Muscle of leg (tissue), 11 donors: ENCODE results near the gene LRRC8D. TPM values are rescaled to one million over a fixed set of nuclear protein-coding genes. Genes with fewer than 3 reads are reported as not detected.
A peak's percentile ranks its signal among the peaks of the same experiment; 100 is the strongest.

ENCODE experiments used
- DNase-seq: peaks from one replicate; pipeline ENCODE4 v3.0.0; 2013
- H3K27ac ChIP-seq: one replicate; pipeline ENCODE4 v1.5.1; 2013; ENCODE audit warnings: mild to moderate bottlenecking, low read length, control low read depth
- H3K27me3 ChIP-seq: one replicate; pipeline ENCODE4 v1.6.1; 2013; ENCODE audit warnings: low read length; ENCODE audit not compliant: control insufficient read depth, insufficient read depth
- H3K36me3 ChIP-seq: one replicate; pipeline ENCODE4 v1.6.1; 2013; ENCODE audit warnings: low read length; ENCODE audit not compliant: control insufficient read depth, insufficient read depth
- H3K4me1 ChIP-seq: one replicate; pipeline ENCODE4 v1.6.1; 2013; ENCODE audit warnings: low read length; ENCODE audit not compliant: control insufficient read depth, insufficient read depth
- H3K4me3 ChIP-seq: one replicate; pipeline ENCODE4 v1.5.1; 2013; ENCODE audit warnings: low read length, control low read depth
- H3K9me3 ChIP-seq: replicated peaks from 2 replicates; pipeline ENCODE4 v1.6.1; 2013; ENCODE audit warnings: low read depth, low read length; ENCODE audit not compliant: control insufficient read depth
- WGBS: methylation state at CpG from one replicate; pipeline ENCODE4 v1.1.5; 2013; ENCODE audit warnings: missing lambda C conversion rate; ENCODE audit not compliant: insufficient coverage; 5-methylcytosine and 5-hydroxymethylcytosine counted together
- polyA plus RNA-seq, 8 donors: library from polyadenylated mRNA; unstranded; fragments of 120-200 nt; gene quantifications; one replicate each; pipeline versions ENCODE4 v1.2.1 to v1.2.3, GENCODE V29; 2013; ENCODE audit warnings: inconsistent platforms in 1 of 8, low replicate concordance in 1 of 8; ENCODE audit not compliant: insufficient read length in 8 of 8, insufficient read depth in 1 of 8
- total RNA-seq: library from RNA; stranded (reverse); fragments of 120-200 nt; gene quantifications from one replicate; pipeline ENCODE4 v1.2.4, GENCODE V29; 2013

The LRRC8D gene
- total and polyA plus RNA-seq, 9 donors, result 6.2 to 10.5 (median 7.6) TPM

- WGBS, result no CpG with 5 or more reads among the region's 4 CpGs
- Histone ChIP-seq H3K27me3 (peaks cover 4% of the 10 kb centered on the region), H3K9me3 (no peaks in the 10 kb centered on the region), H3K27ac (no peak overlapping the region), H3K36me3 (no peaks in the 10 kb centered on the region), H3K4me1 (no peaks in the 10 kb centered on the region), H3K4me3 (no peak overlapping the region)
- peak; percentile 90 for DNase-seq
Measured at GRCh38 chr1:89804642-89805237, 16.1 kb upstream of the LRRC8D start.

- no CpG with 5 or more reads among the region's 3 CpGs for WGBS
Measured at GRCh38 chr1:89806616-89807015, 14.2 kb upstream of the LRRC8D start.

GRCh38 chr1:89807503-89807902, 13.3 kb upstream of the LRRC8D start:
- Histone ChIP-seq H3K36me3 (no peaks in the 10 kb centered on the region), H3K4me1 (no peaks in the 10 kb centered on the region), H3K4me3 (no peak overlapping the region), H3K27me3 (peaks cover 6% of the 10 kb centered on the region), H3K27ac (no peak overlapping the region), H3K9me3 (no peaks in the 10 kb centered on the region)
- WGBS, result no CpG with 5 or more reads among the region's 2 CpGs
- no peak for DNase-seq

More at GRCh38 chr1:89806616-89807015, 14.2 kb upstream of the LRRC8D start:
- H3K36me3 ChIP-seq, result no peaks in the 10 kb centered on the region
- DNase-seq, result no peak
- no peaks in the 10 kb centered on the region for H3K9me3 ChIP-seq
- H3K27ac ChIP-seq, result no peak overlapping the region
- peaks cover 4% of the 10 kb centered on the region for H3K27me3 ChIP-seq
- H3K4me1 ChIP-seq, result no peaks in the 10 kb centered on the region
- no peak overlapping the region for H3K4me3 ChIP-seq

GRCh38 chr1:89807983-89808382, 12.8 kb upstream of the LRRC8D start:
- WGBS, result no CpG with 5 or more reads among the region's 1 CpG
- H3K36me3 ChIP-seq, result no peaks in the 10 kb centered on the region
- H3K9me3 ChIP-seq, result no peaks in the 10 kb centered on the region
- no peak for DNase-seq
- H3K4me3 ChIP-seq, result no peak overlapping the region
- no peaks in the 10 kb centered on the region for H3K4me1 ChIP-seq
- no peak overlapping the region for H3K27ac ChIP-seq
- H3K27me3 ChIP-seq, result peaks cover 8% of the 10 kb centered on the region

- 80% methylated on average over 1 of the region's 5 CpGs for WGBS
- Histone ChIP-seq H3K27ac (no peak overlapping the region), H3K4me1 (no peaks in the 10 kb centered on the region), H3K9me3 (no peaks in the 10 kb centered on the region), H3K36me3 (no peaks in the 10 kb centered on the region), H3K4me3 (no peak overlapping the region), H3K27me3 (peaks cover 8% of the 10 kb centered on the region)
- no peak for DNase-seq
Measured at GRCh38 chr1:89808441-89809117, 12.3 kb upstream of the LRRC8D start.

GRCh38 chr1:89809556-89809955, 11.3 kb upstream of the LRRC8D start:
- Histone ChIP-seq H3K4me1 (no peaks in the 10 kb centered on the region), H3K4me3 (no peak overlapping the region), H3K27me3 (peaks cover 8% of the 10 kb centered on the region), H3K27ac (no peak overlapping the region), H3K36me3 (no peaks in the 10 kb centered on the region), H3K9me3 (no peaks in the 10 kb centered on the region)
- WGBS, result 50% methylated on average over 1 of the region's 3 CpGs
- DNase-seq, result no peak

- H3K27me3 ChIP-seq, result peaks cover 8% of the 10 kb centered on the region
- no CpG with 5 or more reads among the region's 1 CpG for WGBS
- H3K9me3 ChIP-seq, result no peaks in the 10 kb centered on the region
- H3K36me3 ChIP-seq, result no peaks in the 10 kb centered on the region
- H3K4me3 ChIP-seq, result no peak overlapping the region
- H3K27ac ChIP-seq, result no peak overlapping the region
- H3K4me1 ChIP-seq, result no peaks in the 10 kb centered on the region
- DNase-seq, result no peak
Measured at GRCh38 chr1:89810302-89810701, 10.5 kb upstream of the LRRC8D start.

GRCh38 chr1:89810880-89811279, 10.0 kb upstream of the LRRC8D start:
- WGBS, result 100% methylated on average over 1 of the region's 1 CpG
- H3K9me3 ChIP-seq, result no peaks in the 10 kb centered on the region
- H3K36me3 ChIP-seq, result no peaks in the 10 kb centered on the region
- no peak overlapping the region for H3K4me3 ChIP-seq
- H3K27ac ChIP-seq, result no peak overlapping the region
- no peaks in the 10 kb centered on the region for H3K4me1 ChIP-seq
- peaks cover 8% of the 10 kb centered on the region for H3K27me3 ChIP-seq
- no peak for DNase-seq

GRCh38 chr1:89812992-89813391, 7.8 kb upstream of the LRRC8D start:
- H3K36me3 ChIP-seq, result no peaks in the 10 kb centered on the region
- peaks cover 6% of the 10 kb centered on the region for H3K27me3 ChIP-seq
- H3K4me3 ChIP-seq, result no peak overlapping the region
- no peaks in the 10 kb centered on the region for H3K9me3 ChIP-seq
- no peaks in the 10 kb centered on the region for H3K4me1 ChIP-seq
- H3K27ac ChIP-seq, result no peak overlapping the region
- no peak for DNase-seq
- WGBS, result 20% methylated on average over 1 of the region's 1 CpG

GRCh38 chr1:89815040-89815439, 5.8 kb upstream of the LRRC8D start:
- H3K4me3 ChIP-seq, result no peak overlapping the region
- H3K4me1 ChIP-seq, result peaks cover under 1% of the 10 kb centered on the region
- peaks cover 7% of the 10 kb centered on the region for H3K27me3 ChIP-seq
- H3K9me3 ChIP-seq, result no peaks in the 10 kb centered on the region
- WGBS, result no CpG with 5 or more reads among the region's 1 CpG
- no peak for DNase-seq
- H3K27ac ChIP-seq, result no peak overlapping the region
- H3K36me3 ChIP-seq, result no peaks in the 10 kb centered on the region
